ENCODE results near the gene ENPP5.

The ENPP5 gene

GRCh38 chr6:46207174-46207573 lies 36.4 kb upstream of the ENPP5 start:
- Histone ChIP-seq H3K36me3 (ENCODE audit: control insufficient read depth, insufficient read depth, low read length) (no peaks in the 10 kb centered on the region), H3K27me3 (replicated peaks; ENCODE audit: control insufficient read depth, insufficient read depth, low read length, poor library complexity, severe bottlenecking) (no peaks in the 10 kb centered on the region), H3K9me3 (ENCODE audit: control insufficient read depth, low read length) (no peaks in the 10 kb centered on the region), H3K4me3 (ENCODE audit: insufficient read depth, low read depth, low read length, poor library complexity, severe bottlenecking) (no peak overlapping the region), H3K4me1 (ENCODE audit: control insufficient read depth, insufficient read depth, low read length, poor library complexity, severe bottlenecking) (no peaks in the 10 kb centered on the region), H3K27ac (ENCODE audit: insufficient read depth, low read length, poor library complexity, severe bottlenecking) (no peak overlapping the region)
- no peak for DNase-seq

GRCh38 chr6:46204880-46205650 lies 34.3 kb upstream of the ENPP5 start:
- Histone ChIP-seq H3K4me1 (ENCODE audit: control insufficient read depth, insufficient read depth, low read length, poor library complexity, severe bottlenecking) (no peaks in the 10 kb centered on the region), H3K9me3 (ENCODE audit: control insufficient read depth, low read length) (no peaks in the 10 kb centered on the region), H3K27me3 (replicated peaks; ENCODE audit: control insufficient read depth, insufficient read depth, low read length, poor library complexity, severe bottlenecking) (no peaks in the 10 kb centered on the region), H3K4me3 (ENCODE audit: insufficient read depth, low read depth, low read length, poor library complexity, severe bottlenecking) (no peak overlapping the region), H3K36me3 (ENCODE audit: control insufficient read depth, insufficient read depth, low read length) (no peaks in the 10 kb centered on the region), H3K27ac (ENCODE audit: insufficient read depth, low read length, poor library complexity, severe bottlenecking) (no peak overlapping the region)
- no peak for DNase-seq

- no peaks in the 10 kb centered on the region for H3K4me1 ChIP-seq (ENCODE audit: control insufficient read depth, insufficient read depth, low read length, poor library complexity, severe bottlenecking)
- DNase-seq = no peak
Observed at GRCh38 chr6:46203391-46204177, 32.8 kb upstream of the ENPP5 start.

DNA sequence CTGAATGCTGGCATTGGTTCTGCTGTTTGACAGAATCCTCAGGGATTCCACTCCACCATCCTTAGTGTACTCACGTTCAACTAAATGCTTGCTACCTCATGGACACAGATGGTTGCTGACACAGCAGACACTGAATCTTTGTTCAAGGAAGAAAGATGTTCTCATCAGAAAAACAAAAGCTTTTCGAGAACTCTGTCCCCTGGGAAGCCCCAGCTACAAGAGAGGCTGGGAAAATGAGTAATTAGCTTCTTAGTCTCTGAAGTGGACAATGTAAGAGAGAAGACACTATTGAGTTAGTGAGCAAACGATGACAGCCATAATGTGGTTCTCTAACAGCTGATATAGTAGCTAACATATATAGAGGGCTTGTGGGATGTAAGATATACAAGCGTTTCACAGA lies 30.9 kb upstream of the ENPP5 start:
- Histone ChIP-seq H3K4me3 (ENCODE audit: insufficient read depth, low read depth, low read length, poor library complexity, severe bottlenecking) (no peak overlapping the region), H3K27me3 (replicated peaks; ENCODE audit: control insufficient read depth, insufficient read depth, low read length, poor library complexity, severe bottlenecking) (no peaks in the 10 kb centered on the region), H3K9me3 (ENCODE audit: control insufficient read depth, low read length) (no peaks in the 10 kb centered on the region), H3K4me1 (ENCODE audit: control insufficient read depth, insufficient read depth, low read length, poor library complexity, severe bottlenecking) (no peaks in the 10 kb centered on the region), H3K36me3 (ENCODE audit: control insufficient read depth, insufficient read depth, low read length) (no peaks in the 10 kb centered on the region), H3K27ac (ENCODE audit: insufficient read depth, low read length, poor library complexity, severe bottlenecking) (no peak overlapping the region)
- DNase-seq = no peak

More at GRCh38 chr6:46203391-46204177, 32.8 kb upstream of the ENPP5 start:
- Histone ChIP-seq H3K27me3 (replicated peaks; ENCODE audit: control insufficient read depth, insufficient read depth, low read length, poor library complexity, severe bottlenecking) (no peaks in the 10 kb centered on the region), H3K27ac (ENCODE audit: insufficient read depth, low read length, poor library complexity, severe bottlenecking) (no peak overlapping the region), H3K9me3 (ENCODE audit: control insufficient read depth, low read length) (no peaks in the 10 kb centered on the region), H3K36me3 (ENCODE audit: control insufficient read depth, insufficient read depth, low read length) (no peaks in the 10 kb centered on the region), H3K4me3 (ENCODE audit: insufficient read depth, low read depth, low read length, poor library complexity, severe bottlenecking) (no peak overlapping the region)

GRCh38 chr6:46199387-46199786 lies 28.6 kb upstream of the ENPP5 start:
- Histone ChIP-seq H3K9me3 (ENCODE audit: control insufficient read depth, low read length) (no peaks in the 10 kb centered on the region), H3K27ac (ENCODE audit: insufficient read depth, low read length, poor library complexity, severe bottlenecking) (no peak overlapping the region), H3K36me3 (ENCODE audit: control insufficient read depth, insufficient read depth, low read length) (no peaks in the 10 kb centered on the region), H3K4me1 (ENCODE audit: control insufficient read depth, insufficient read depth, low read length, poor library complexity, severe bottlenecking) (no peaks in the 10 kb centered on the region), H3K4me3 (ENCODE audit: insufficient read depth, low read depth, low read length, poor library complexity, severe bottlenecking) (no peak overlapping the region), H3K27me3 (replicated peaks; ENCODE audit: control insufficient read depth, insufficient read depth, low read length, poor library complexity, severe bottlenecking) (no peaks in the 10 kb centered on the region)
- DNase-seq = no peak

GRCh38 chr6:46191961-46192360 lies 21.2 kb upstream of the ENPP5 start:
- H3K27me3 ChIP-seq (replicated peaks; ENCODE audit: control insufficient read depth, insufficient read depth, low read length, poor library complexity, severe bottlenecking) = no peaks in the 10 kb centered on the region
- no peak for DNase-seq

DNA sequence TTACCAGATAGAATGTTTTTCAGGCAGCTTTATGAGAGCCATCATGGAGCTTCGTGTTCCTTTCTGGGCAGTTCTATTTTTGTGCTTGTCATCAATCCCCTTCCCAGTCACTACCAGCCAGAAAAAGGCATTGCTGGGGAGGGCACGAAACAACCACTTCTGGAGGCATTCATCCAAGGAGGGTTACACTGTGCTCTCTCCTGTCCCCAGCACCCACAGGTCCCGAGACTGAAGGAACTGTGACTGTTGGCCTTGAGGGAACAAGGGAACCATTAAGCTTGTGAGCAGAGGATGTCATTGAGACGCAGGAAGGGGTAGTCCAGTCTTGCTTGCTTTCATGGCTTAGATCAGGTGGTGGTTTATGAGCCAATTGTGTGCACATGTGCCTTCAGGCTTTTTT lies 20.1 kb upstream of the ENPP5 start:
- H3K27me3 ChIP-seq (replicated peaks; ENCODE audit: control insufficient read depth, insufficient read depth, low read length, poor library complexity, severe bottlenecking) = no peaks in the 10 kb centered on the region
- no peak for DNase-seq
- no peak overlapping the region for H3K4me3 ChIP-seq (ENCODE audit: insufficient read depth, low read depth, low read length, poor library complexity, severe bottlenecking)
- H3K4me1 ChIP-seq (ENCODE audit: control insufficient read depth, insufficient read depth, low read length, poor library complexity, severe bottlenecking) = no peaks in the 10 kb centered on the region
- H3K9me3 ChIP-seq (ENCODE audit: control insufficient read depth, low read length) = no peaks in the 10 kb centered on the region
- H3K36me3 ChIP-seq (ENCODE audit: control insufficient read depth, insufficient read depth, low read length) = no peaks in the 10 kb centered on the region
- H3K27ac ChIP-seq (ENCODE audit: insufficient read depth, low read length, poor library complexity, severe bottlenecking) = no peak overlapping the region

More at GRCh38 chr6:46191961-46192360, 21.2 kb upstream of the ENPP5 start:
- no peaks in the 10 kb centered on the region for H3K9me3 ChIP-seq (ENCODE audit: control insufficient read depth, low read length)
- no peak overlapping the region for H3K27ac ChIP-seq (ENCODE audit: insufficient read depth, low read length, poor library complexity, severe bottlenecking)
- no peaks in the 10 kb centered on the region for H3K36me3 ChIP-seq (ENCODE audit: control insufficient read depth, insufficient read depth, low read length)
- H3K4me1 ChIP-seq (ENCODE audit: control insufficient read depth, insufficient read depth, low read length, poor library complexity, severe bottlenecking) = no peaks in the 10 kb centered on the region
- no peak overlapping the region for H3K4me3 ChIP-seq (ENCODE audit: insufficient read depth, low read depth, low read length, poor library complexity, severe bottlenecking)

DNA sequence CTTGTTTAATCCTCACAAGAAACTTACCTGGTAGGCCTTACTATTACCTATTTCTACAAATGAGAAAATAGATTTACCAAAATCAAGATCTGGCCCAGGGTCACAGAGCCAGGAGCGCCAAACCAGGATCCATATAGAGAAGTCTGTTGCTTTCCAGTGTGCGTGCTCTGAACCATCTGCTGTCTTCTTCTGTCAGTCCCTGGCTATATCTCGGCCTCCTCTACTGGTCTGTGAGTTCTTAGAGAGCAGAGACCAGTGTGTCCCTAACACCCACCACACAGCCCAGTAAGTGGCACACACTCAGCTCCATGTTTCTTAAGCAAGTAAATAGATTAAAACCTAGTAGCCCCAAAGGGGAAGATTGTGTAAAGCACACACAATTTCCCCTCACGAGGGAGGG lies 18.9 kb upstream of the ENPP5 start:
- DNase-seq = no peak
- H3K9me3 ChIP-seq (ENCODE audit: control insufficient read depth, low read length) = no peaks in the 10 kb centered on the region

GRCh38 chr6:46186583-46186982 lies 15.8 kb upstream of the ENPP5 start:
- Histone ChIP-seq H3K4me3 (ENCODE audit: insufficient read depth, low read depth, low read length, poor library complexity, severe bottlenecking) (no peak overlapping the region), H3K27me3 (replicated peaks; ENCODE audit: control insufficient read depth, insufficient read depth, low read length, poor library complexity, severe bottlenecking) (no peaks in the 10 kb centered on the region), H3K36me3 (ENCODE audit: control insufficient read depth, insufficient read depth, low read length) (no peaks in the 10 kb centered on the region), H3K4me1 (ENCODE audit: control insufficient read depth, insufficient read depth, low read length, poor library complexity, severe bottlenecking) (no peaks in the 10 kb centered on the region), H3K27ac (ENCODE audit: insufficient read depth, low read length, poor library complexity, severe bottlenecking) (no peak overlapping the region), H3K9me3 (ENCODE audit: control insufficient read depth, low read length) (no peaks in the 10 kb centered on the region)
- DNase-seq = no peak

More for the DNA sequence above, 18.9 kb upstream of the ENPP5 start:
- no peaks in the 10 kb centered on the region for H3K27me3 ChIP-seq (replicated peaks; ENCODE audit: control insufficient read depth, insufficient read depth, low read length, poor library complexity, severe bottlenecking)
- H3K4me1 ChIP-seq (ENCODE audit: control insufficient read depth, insufficient read depth, low read length, poor library complexity, severe bottlenecking) = no peaks in the 10 kb centered on the region
- H3K36me3 ChIP-seq (ENCODE audit: control insufficient read depth, insufficient read depth, low read length) = no peaks in the 10 kb centered on the region
- no peak overlapping the region for H3K27ac ChIP-seq (ENCODE audit: insufficient read depth, low read length, poor library complexity, severe bottlenecking)
- no peak overlapping the region for H3K4me3 ChIP-seq (ENCODE audit: insufficient read depth, low read depth, low read length, poor library complexity, severe bottlenecking)

GRCh38 chr6:46184114-46184513 lies 13.3 kb upstream of the ENPP5 start:
- no peak for DNase-seq
- no peaks in the 10 kb centered on the region for H3K36me3 ChIP-seq (ENCODE audit: control insufficient read depth, insufficient read depth, low read length)
- no peaks in the 10 kb centered on the region for H3K27me3 ChIP-seq (replicated peaks; ENCODE audit: control insufficient read depth, insufficient read depth, low read length, poor library complexity, severe bottlenecking)
- H3K27ac ChIP-seq (ENCODE audit: insufficient read depth, low read length, poor library complexity, severe bottlenecking) = no peak overlapping the region
- no peaks in the 10 kb centered on the region for H3K9me3 ChIP-seq (ENCODE audit: control insufficient read depth, low read length)
- no peaks in the 10 kb centered on the region for H3K4me1 ChIP-seq (ENCODE audit: control insufficient read depth, insufficient read depth, low read length, poor library complexity, severe bottlenecking)
- H3K4me3 ChIP-seq (ENCODE audit: insufficient read depth, low read depth, low read length, poor library complexity, severe bottlenecking) = no peak overlapping the region
